Activated CD4-positive, alpha-beta T cell treated with anti-CD3 and anti-CD28 coated beads, Interleukin-2, amount 10 ng/mL, durations not matched to agents 24 days and 14 days (primary cell): ENCODE results near the gene ITIH1. TPM values are rescaled to one million over a fixed set of nuclear protein-coding genes. Genes with fewer than 3 reads are reported as not detected.
A peak's percentile ranks its signal among the peaks of the same experiment; 100 is the strongest.

Source experiments
- DNase-seq: peaks from one replicate; pipeline ENCODE4 v3.0.0; 2022
- H3K27ac Mint-ChIP-seq: one replicate; pipeline ENCODE4 v1.8.0; 2022; ENCODE audit warnings: mild to moderate bottlenecking, mixed read lengths
- H3K27me3 Mint-ChIP-seq: one replicate; pipeline ENCODE4 v1.8.0; 2022; ENCODE audit warnings: mixed read lengths
- H3K36me3 Mint-ChIP-seq: one replicate; pipeline ENCODE4 v1.8.0; 2022; ENCODE audit warnings: low read depth, mild to moderate bottlenecking, mixed read lengths
- H3K4me1 Mint-ChIP-seq: one replicate; pipeline ENCODE4 v1.8.0; 2021; ENCODE audit warnings: mixed read lengths
- H3K4me3 Mint-ChIP-seq: one replicate; pipeline ENCODE4 v1.8.0; 2022; ENCODE audit warnings: mild to moderate bottlenecking, moderate library complexity, mixed read lengths
- H3K9me3 Mint-ChIP-seq: one replicate; pipeline ENCODE4 v1.8.0; 2021; ENCODE audit warnings: mixed read lengths
- intact Hi-C: fragments of 100-400 bp; cut with micrococcal nuclease; formaldehyde crosslinking; loops from one replicate; pipeline ENCODE4 v1.15.1; 2023
- total RNA-seq: library from RNA; stranded (reverse); gene quantifications from 2 replicates; pipeline ENCODE4 v1.2.3, GENCODE V29; 2022

Gene ITIH1
- total RNA-seq, 1 donor from 2014 or later: not detected

DNA sequence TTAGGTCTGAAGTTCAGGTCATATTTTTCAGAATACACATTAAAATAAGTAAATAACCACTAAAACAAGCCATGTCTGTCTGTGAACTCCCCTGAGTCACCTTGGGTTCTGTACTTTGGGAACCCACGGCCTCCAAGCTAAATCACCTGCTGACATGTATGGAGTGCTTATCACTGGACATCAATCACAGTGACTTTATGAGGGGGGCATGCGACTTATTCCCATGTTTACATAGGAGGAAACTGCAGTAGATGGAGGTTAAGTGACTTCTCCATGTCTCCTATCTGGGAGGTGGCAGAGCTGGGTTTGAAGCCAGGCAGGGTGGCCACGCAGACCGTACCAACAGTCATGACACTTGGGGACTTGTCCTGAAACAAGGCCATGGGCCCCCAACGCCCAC lies 45.0 kb downstream of the ITIH1 start:
- no peaks in the 10 kb centered on the region for H3K36me3 Mint-ChIP-seq
- no peak overlapping the region for H3K27ac Mint-ChIP-seq
- no peaks in the 10 kb centered on the region for H3K27me3 Mint-ChIP-seq
- intact Hi-C loops: no loop called here
- H3K4me1 Mint-ChIP-seq: no peaks in the 10 kb centered on the region
- no peak for DNase-seq
- H3K9me3 Mint-ChIP-seq: no peaks in the 10 kb centered on the region
- no peak overlapping the region for H3K4me3 Mint-ChIP-seq

GRCh38 chr3:52824037-52824436 lies 46.6 kb downstream of the ITIH1 start:
- Mint-ChIP-seq H3K27me3 (no peaks in the 10 kb centered on the region), H3K9me3 (no peaks in the 10 kb centered on the region), H3K36me3 (no peaks in the 10 kb centered on the region), H3K4me3 (no peak overlapping the region), H3K4me1 (no peaks in the 10 kb centered on the region), H3K27ac (no peak overlapping the region)
- intact Hi-C loops: no loop called here
- no peak for DNase-seq

DNA sequence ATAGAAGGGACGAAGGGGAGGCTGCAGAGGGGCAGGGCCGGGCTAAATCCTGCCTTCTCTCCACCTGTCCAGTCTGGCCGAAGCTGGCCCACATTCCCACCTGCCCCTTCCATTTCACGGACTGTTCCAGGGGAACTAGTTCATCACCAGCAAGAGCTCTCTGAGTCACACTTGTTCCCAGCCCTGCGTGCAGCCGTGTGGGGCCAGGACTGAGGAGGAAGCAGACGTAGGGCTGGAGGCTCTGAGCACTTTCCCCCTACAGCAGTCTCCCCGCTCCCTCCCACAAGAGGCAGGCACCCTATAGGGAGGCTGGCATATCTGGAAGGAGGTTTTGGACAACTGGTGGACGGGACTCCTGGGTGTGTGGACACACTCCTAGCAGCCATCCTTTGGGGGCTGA lies 50.0 kb downstream of the ITIH1 start:
- Mint-ChIP-seq H3K4me3 (no peak overlapping the region), H3K27ac (no peak overlapping the region), H3K4me1 (peaks cover 5% of the 10 kb centered on the region), H3K27me3 (no peaks in the 10 kb centered on the region), H3K36me3 (no peaks in the 10 kb centered on the region), H3K9me3 (no peaks in the 10 kb centered on the region)
- intact Hi-C loops: no loop called here
- DNase-seq: no peak

GRCh38 chr3:52827866-52828376 lies 50.5 kb downstream of the ITIH1 start:
- no peaks in the 10 kb centered on the region for H3K36me3 Mint-ChIP-seq
- no peaks in the 10 kb centered on the region for H3K27me3 Mint-ChIP-seq
- no peak overlapping the region for H3K27ac Mint-ChIP-seq
- H3K9me3 Mint-ChIP-seq: no peaks in the 10 kb centered on the region
- intact Hi-C loops: no loop called here
- H3K4me3 Mint-ChIP-seq: no peak overlapping the region
- no peak for DNase-seq
- peaks cover 5% of the 10 kb centered on the region for H3K4me1 Mint-ChIP-seq

- intact Hi-C loops: no loop called here
- H3K4me3 Mint-ChIP-seq: no peak overlapping the region
- no peaks in the 10 kb centered on the region for H3K27me3 Mint-ChIP-seq
- H3K36me3 Mint-ChIP-seq: no peaks in the 10 kb centered on the region
- H3K27ac Mint-ChIP-seq: no peak overlapping the region
- no peaks in the 10 kb centered on the region for H3K9me3 Mint-ChIP-seq
- no peak for DNase-seq
- peaks cover 5% of the 10 kb centered on the region for H3K4me1 Mint-ChIP-seq
These were observed 52.1 kb downstream of the ITIH1 start for GRCh38 chr3:52829482-52829881.

- no peak for DNase-seq
- Mint-ChIP-seq H3K4me1 (peaks cover 5% of the 10 kb centered on the region), H3K9me3 (no peaks in the 10 kb centered on the region), H3K27ac (no peak overlapping the region), H3K27me3 (no peaks in the 10 kb centered on the region), H3K4me3 (no peak overlapping the region), H3K36me3 (no peaks in the 10 kb centered on the region)
- intact Hi-C loops: no loop called here
These were observed 52.6 kb downstream of the ITIH1 start for GRCh38 chr3:52829906-52830463.

DNA sequence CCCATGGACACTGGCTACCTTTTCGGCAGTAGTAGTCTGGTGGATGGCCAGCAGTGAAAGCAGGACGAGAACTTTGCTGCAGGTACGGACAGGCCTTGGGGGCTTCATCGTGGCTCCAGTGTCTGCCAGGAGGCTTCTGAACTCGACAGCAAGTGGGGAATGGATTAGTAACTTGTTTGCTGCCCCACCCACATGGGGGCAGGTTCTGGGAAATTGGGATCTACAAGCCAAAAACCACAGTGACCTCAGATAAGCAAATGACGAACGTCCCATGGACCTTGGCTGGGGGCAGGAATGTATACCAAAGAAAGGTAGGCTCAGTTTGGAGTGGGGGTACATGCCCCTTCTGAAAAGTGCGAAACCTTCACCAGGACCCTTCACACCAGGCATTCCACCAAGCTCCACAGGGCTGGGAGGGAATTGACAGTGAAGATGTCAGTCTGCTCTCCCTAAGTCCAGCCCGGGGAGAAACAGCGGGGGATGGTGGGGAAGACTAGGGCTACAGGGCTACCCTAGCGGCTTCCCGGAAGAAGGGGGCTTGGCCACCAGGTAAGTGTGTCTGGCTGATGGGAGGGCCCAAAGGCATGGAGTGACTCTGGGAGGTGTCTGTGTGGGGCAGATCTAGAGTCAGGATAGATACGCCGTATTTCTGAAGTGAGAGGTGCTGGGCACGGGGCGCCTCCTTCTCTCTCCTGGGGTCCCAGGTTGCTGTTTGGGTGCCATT lies 53.3 kb downstream of the ITIH1 start, which contains the start of gene ITIH4:
TSS of gene ITIH4 (minus strand) at position 138 of the 724 bp plus-strand sequence. CDS start at position 108, 30 bp downstream.
- Mint-ChIP-seq H3K4me1 (peaks cover 5% of the 10 kb centered on the region), H3K27me3 (no peaks in the 10 kb centered on the region), H3K36me3 (no peaks in the 10 kb centered on the region), H3K27ac (peak within 1 kb of the TSS; percentile 34), H3K4me3 (no peak within 1 kb of the TSS), H3K9me3 (no peaks in the 10 kb centered on the region)
- intact Hi-C loops: no loop called here
- DNase-seq: no peak

DNA sequence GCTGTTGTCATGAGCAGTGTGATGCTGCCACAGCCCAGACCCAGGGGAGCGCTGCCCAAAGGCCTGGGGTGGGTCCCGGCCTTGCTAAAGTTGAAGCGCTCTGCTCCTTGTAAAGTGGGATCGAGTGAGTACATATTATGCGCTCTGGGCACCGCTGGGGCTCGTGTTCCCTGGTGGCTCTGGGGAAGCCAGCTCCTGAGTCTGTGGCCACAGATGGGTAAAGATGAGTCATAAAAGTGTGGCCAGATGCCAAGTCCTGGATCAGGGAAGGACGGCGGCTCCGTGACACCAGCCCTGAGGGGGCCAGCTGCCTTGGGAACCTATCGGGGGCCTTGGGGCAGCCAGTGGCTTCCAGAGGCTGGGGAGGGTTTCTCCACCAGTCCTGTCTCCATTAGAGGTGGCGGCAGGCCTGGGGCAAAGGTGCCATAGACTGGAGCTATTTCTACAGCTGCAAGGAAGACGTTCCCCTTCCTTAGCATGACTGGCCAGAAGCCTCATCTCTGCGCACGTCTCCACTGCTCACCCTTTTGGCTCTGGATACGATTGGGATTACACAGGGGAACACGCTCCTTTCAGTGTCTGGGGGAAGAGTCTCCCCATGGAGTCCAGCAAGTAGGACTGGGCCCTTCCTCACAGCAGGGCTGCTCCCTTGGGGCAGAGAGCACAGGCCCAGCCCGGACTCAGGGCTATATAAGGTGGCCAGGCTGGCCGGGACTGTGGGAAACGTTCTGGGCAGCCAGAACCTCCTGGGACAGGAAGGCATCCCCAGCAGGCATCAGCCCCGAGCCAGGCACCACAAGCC lies 54.3 kb downstream of the ITIH1 start:
- Mint-ChIP-seq H3K4me3 (no peak overlapping the region), H3K4me1 (peaks cover 6% of the 10 kb centered on the region), H3K27ac (no peak overlapping the region), H3K9me3 (no peaks in the 10 kb centered on the region), H3K27me3 (no peaks in the 10 kb centered on the region), H3K36me3 (no peaks in the 10 kb centered on the region)
- DNase-seq: no peak
- intact Hi-C loops: no loop called here

DNA sequence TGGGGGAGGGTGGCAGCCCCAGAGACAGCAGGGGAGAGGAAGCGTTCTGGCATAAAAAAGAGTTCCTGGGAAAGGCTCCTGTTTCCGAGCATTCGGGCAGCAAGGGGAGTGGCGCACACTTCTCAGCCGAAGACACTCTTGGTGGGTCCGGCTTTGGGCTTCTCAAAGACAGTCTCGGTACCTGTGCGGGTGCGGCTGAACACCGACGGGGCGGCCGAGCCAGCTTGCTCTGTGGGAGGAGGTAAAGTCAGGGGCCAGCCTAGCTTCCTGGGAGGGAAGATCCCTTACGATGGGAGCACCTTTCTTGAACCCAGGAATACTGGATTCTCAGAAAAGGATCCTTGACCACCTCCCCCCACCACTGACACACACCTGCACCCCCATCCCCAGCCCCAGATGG lies 55.8 kb downstream of the ITIH1 start:
- no peak overlapping the region for H3K4me3 Mint-ChIP-seq
- no peaks in the 10 kb centered on the region for H3K9me3 Mint-ChIP-seq
- peaks cover 18% of the 10 kb centered on the region for H3K4me1 Mint-ChIP-seq
- intact Hi-C loops: no loop called here
- H3K27me3 Mint-ChIP-seq: no peaks in the 10 kb centered on the region
- H3K27ac Mint-ChIP-seq: no peak overlapping the region
- DNase-seq: no peak
- peaks cover 2% of the 10 kb centered on the region for H3K36me3 Mint-ChIP-seq

DNA sequence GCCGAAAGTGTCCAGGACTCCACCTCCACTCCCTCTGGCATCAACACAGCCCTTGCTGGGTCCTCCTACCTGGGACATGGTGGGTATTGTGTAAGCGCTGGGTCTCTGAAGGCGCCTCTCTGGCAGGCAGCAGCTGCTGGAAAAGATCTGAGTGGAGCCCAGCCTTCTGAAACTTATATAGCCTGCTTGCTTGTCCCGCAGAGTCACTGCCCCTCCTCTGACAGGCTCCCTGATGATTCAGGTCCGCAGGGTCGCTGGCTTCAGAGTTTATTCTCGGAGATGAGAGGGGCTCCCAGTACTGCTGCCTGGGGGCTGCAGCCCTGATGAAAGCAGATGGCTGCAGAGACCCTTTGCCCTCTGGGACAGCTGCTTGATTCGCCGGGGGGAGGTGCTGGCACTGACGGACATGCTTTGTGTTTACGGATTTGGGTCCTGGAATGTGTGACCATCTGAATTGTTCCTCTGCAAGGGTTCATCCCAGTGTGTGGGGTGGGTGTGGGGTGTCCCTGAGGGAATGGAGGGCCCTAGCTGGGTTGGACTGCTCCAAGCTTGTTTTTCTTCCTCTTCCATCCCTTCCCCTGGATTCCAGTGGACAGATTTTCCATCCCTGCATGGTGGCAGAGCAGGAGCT lies 57.6 kb downstream of the ITIH1 start, which contains the start of gene MUSTN1:
TSS of gene MUSTN1 (minus strand) at position 149 of the 631 bp plus-strand sequence. CDS start at position 78, 71 bp downstream.
- Mint-ChIP-seq H3K27me3 (no peaks in the 10 kb centered on the region), H3K9me3 (no peaks in the 10 kb centered on the region), H3K4me1 (peaks cover 31% of the 10 kb centered on the region), H3K36me3 (peaks cover 2% of the 10 kb centered on the region), H3K27ac (no peak within 1 kb of the TSS), H3K4me3 (no peak within 1 kb of the TSS)
- intact Hi-C loops: no loop called here
- no peak for DNase-seq

GRCh38 chr3:52835766-52836470 lies 58.5 kb downstream of the ITIH1 start:
- H3K36me3 Mint-ChIP-seq: peaks cover 4% of the 10 kb centered on the region
- intact Hi-C loops: no loop called here
- no peaks in the 10 kb centered on the region for H3K27me3 Mint-ChIP-seq
- DNase-seq: no peak
- H3K9me3 Mint-ChIP-seq: no peaks in the 10 kb centered on the region
- H3K4me3 Mint-ChIP-seq: no peak overlapping the region
- H3K27ac Mint-ChIP-seq: no peak overlapping the region
- peaks cover 34% of the 10 kb centered on the region for H3K4me1 Mint-ChIP-seq

DNA sequence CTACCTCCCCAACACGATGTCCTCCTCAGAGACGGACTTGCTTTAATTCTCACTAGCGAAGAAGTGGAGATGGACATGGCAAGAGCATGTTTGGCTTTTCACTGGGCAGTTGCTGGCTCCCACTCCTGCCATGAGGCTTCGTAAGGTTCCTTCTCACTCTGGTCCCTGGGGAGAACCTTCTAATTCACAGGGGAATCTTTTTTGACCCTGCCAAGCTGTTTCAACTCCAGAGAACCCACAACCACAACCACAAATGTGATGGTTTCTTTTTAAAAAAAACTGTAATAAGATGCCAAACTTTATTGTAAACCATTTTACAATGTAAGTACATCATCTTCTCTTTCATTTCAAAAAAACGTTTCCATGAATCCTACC lies 59.1 kb downstream of the ITIH1 start:
- H3K36me3 Mint-ChIP-seq: peaks cover 4% of the 10 kb centered on the region
- no peak for DNase-seq
- H3K9me3 Mint-ChIP-seq: no peaks in the 10 kb centered on the region
- H3K4me1 Mint-ChIP-seq: peaks cover 29% of the 10 kb centered on the region
- H3K27me3 Mint-ChIP-seq: no peaks in the 10 kb centered on the region
- H3K27ac Mint-ChIP-seq: no peak overlapping the region
- no peak overlapping the region for H3K4me3 Mint-ChIP-seq
- intact Hi-C loops: no loop called here

DNA sequence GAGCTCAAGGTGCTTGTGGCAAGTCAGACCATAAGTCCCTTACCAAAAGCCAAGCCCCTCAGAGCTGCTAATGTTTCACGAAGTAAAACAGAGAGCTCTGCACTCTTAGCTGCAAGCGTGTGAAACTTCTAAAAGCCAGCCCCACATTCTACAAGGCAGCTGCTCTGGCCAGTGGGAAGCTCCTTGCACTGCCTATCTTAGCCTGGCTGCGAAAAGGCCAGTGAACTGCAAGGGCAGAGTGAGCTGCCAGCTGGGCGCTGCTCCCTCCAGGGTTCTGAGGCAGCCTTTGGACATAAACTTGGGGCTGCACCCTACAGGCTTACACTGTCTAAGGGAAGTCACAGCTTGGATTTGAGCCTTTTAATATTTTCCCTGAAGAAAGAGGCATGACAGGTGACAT lies 59.6 kb downstream of the ITIH1 start:
- no peak for DNase-seq
- Mint-ChIP-seq H3K27me3 (no peaks in the 10 kb centered on the region), H3K9me3 (no peaks in the 10 kb centered on the region), H3K4me3 (no peak overlapping the region), H3K36me3 (peaks cover 9% of the 10 kb centered on the region), H3K4me1 (peaks cover 29% of the 10 kb centered on the region), H3K27ac (no peak overlapping the region)
- intact Hi-C loops: no loop called here
